ENCODE results near the gene SDK2. TPM values are rescaled to one million over a fixed set of nuclear protein-coding genes. Genes with fewer than 3 reads are reported as not detected.

The SDK2 gene
- total and polyA plus RNA-seq, 2 of the 8 experiments (the other 6 are each of a cell fraction or from before 2014, with no cell fraction given), result 3.9 to 4.1 TPM

DNA sequence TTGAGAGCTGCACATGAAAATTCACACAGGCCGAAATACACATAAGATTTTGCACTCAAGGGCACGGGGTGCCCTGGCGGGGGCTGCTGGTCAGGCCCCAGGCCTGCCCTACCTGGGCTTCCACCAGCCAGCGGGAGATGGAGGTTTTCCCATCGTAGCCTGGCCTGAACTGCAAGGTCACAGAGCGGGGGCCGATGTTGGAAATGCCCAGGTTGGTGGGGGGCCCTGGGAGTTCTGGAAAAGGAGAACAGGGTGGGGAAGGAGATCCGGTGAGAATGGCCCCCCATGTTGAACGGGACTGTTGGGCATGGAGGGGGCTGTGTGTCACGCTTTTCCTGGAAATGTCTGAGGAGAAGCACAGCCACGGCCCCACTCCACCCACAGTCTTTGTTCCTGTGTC, 245.2 kb downstream of the SDK2 start:
- no peak overlapping the region for H3K9ac ChIP-seq (replicated peaks in 1 of 4; ENCODE audit: extremely low read depth in 1 of 4, low read depth in 3 of 4, low read length in 3 of 4)
- H3K9me3 ChIP-seq (ENCODE audit: insufficient read depth in 2 of 2, low read depth in 1 of 2, low read length in 1 of 2), result no peaks in the 10 kb centered on the region
- H2BK15ac ChIP-seq (ENCODE audit: low read length), result no peak overlapping the region
- H3K27ac ChIP-seq (ENCODE audit: low read depth, low read length), result no peak overlapping the region
- TF ChIP-seq ZNF274 (IDR thresholded peaks at IDR 0.05; ENCODE audit: borderline replicate concordance, extremely low read depth, low read length) (no peak), RBBP5 (IDR thresholded peaks at IDR 0.05; ENCODE audit: borderline replicate concordance, low read depth, low read length) (no peak), EGR1 (IDR thresholded peaks at IDR 0.05; ENCODE audit: borderline replicate concordance, low read depth, low read length) (no peak), YY1 (IDR thresholded peaks at IDR 0.05; ENCODE audit: low read depth, low read length) (no peak), SIX5 (IDR thresholded peaks at IDR 0.05; ENCODE audit: low read depth, low read length) (no peak), TCF12 (IDR thresholded peaks at IDR 0.05; ENCODE audit: low read depth, low read length) (no peak), SP1 (IDR thresholded peaks at IDR 0.05; ENCODE audit: low read depth, low read length) (no peak), RXRA (IDR thresholded peaks at IDR 0.05; ENCODE audit: insufficient read depth, low read depth, low read length) (no peak), SIRT6 (IDR thresholded peaks at IDR 0.05; ENCODE audit: low read length) (no peak), GTF2F1 (IDR thresholded peaks at IDR 0.05; ENCODE audit: borderline replicate concordance, low read depth, low read length) (no peak)
- TF ChIP-seq, protein P1, sequence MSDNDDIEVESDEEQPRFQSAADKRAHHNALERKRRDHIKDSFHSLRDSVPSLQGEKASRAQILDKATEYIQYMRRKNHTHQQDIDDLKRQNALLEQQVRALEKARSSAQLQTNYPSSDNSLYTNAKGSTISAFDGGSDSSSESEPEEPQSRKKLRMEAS (IDR thresholded peaks at IDR 0.05), result no peak
- TF ChIP-seq, protein P2, sequence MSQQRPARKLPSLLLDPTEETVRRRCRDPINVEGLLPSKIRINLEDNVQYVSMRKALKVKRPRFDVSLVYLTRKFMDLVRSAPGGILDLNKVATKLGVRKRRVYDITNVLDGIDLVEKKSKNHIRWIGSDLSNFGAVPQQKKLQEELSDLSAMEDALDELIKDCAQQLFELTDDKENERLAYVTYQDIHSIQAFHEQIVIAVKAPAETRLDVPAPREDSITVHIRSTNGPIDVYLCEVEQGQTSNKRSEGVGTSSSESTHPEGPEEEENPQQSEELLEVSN (IDR thresholded peaks at IDR 0.05), result no peak
- no peak overlapping the region for H3K14ac ChIP-seq (ENCODE audit: insufficient read length)
- H3K4ac ChIP-seq (replicated peaks; ENCODE audit: insufficient read length, low read depth, low read length), result no peak overlapping the region
- H4K20me1 ChIP-seq (replicated peaks in 1 of 2; ENCODE audit: control insufficient read depth in 1 of 2, insufficient read depth in 2 of 2, low read length in 2 of 2), result peaks cover 0 to 1% of the 10 kb centered on the region in 2 experiments
- no peak overlapping the region for H2AFZ ChIP-seq (ENCODE audit: low read length)
- DNase-seq (ENCODE audit: low read depth in 1 of 2, low spot score in 2 of 2) (no peak), FAIRE-seq (no peak)
- H3K18ac ChIP-seq (ENCODE audit: extremely low read depth, low read length), result no peak overlapping the region
- H4K5ac ChIP-seq (ENCODE audit: insufficient read length, low read depth, low read length), result no peak overlapping the region
- no peak overlapping the region for H3K56ac ChIP-seq (replicated peaks; ENCODE audit: insufficient read length, low read depth, low read length)
- H2BK5ac ChIP-seq (ENCODE audit: low read depth, low read length), result no peak overlapping the region
- H3K23me2 ChIP-seq (ENCODE audit: low read depth, low read length), result no peaks in the 10 kb centered on the region; the same call in 1 of the 2 replicates
- peaks cover 0 to 2% (median 0%) of the 10 kb centered on the region in 4 experiments; a peak in 3 of 7 replicates for H3K4me1 ChIP-seq (replicated peaks in 1 of 4; ENCODE audit: control insufficient read depth in 3 of 4, insufficient read depth in 4 of 4, low read length in 3 of 4)
- no peak overlapping the region for H2BK20ac ChIP-seq (ENCODE audit: low read length)
- H4K91ac ChIP-seq (replicated peaks; ENCODE audit: insufficient read length, low read length), result no peak overlapping the region
- no peaks in the 10 kb centered on the region; the same call in 1 of the 2 replicates for H3K79me1 ChIP-seq (ENCODE audit: low read depth, low read length)
- no peak overlapping the region for H3K23ac ChIP-seq (ENCODE audit: insufficient read length)
- no peak overlapping the region for H3K4me2 ChIP-seq (ENCODE audit: insufficient read depth in 1 of 2, low read depth in 2 of 2, low read length in 2 of 2)
- no peak overlapping the region for H4K8ac ChIP-seq (ENCODE audit: extremely low read depth, insufficient read depth, low read length)
- H3K27me3 ChIP-seq (replicated peaks in 1 of 4; ENCODE audit: control insufficient read depth in 3 of 4, extremely low read depth in 1 of 4, insufficient read depth in 3 of 4, low read length in 3 of 4), result no peaks in the 10 kb centered on the region
- H3K36me3 ChIP-seq (ENCODE audit: control insufficient read depth in 2 of 4, insufficient read depth in 4 of 4, low read length in 3 of 4), result peaks cover 0 to 3% (median 1%) of the 10 kb centered on the region in 4 experiments; a peak in 2 of 8 replicates
- no peak overlapping the region for H2BK120ac ChIP-seq (replicated peaks; ENCODE audit: low read depth, low read length)
- ChIA-PET POLR2A (ENCODE audit: partially characterized antibody) (no interaction called here), CTCF (ENCODE audit: partially characterized antibody) (interaction anchor here (0.6 kb wide), 1 partner anchor 376 kb away, joined by 3 read pairs; no protein-coding TSS in a partner anchor)
- 94% methylated on average over 11 of the region's 11 CpGs; no CpG with 5 or more reads in 1 of the 2 experiments for WGBS, 2 experiments (ENCODE audit: extremely low coverage in 1 of 2, insufficient coverage in 1 of 2, insufficient read length in 1 of 2, insufficient replicate concordance in 2 of 2, low coverage in 1 of 2, low lambda C conversion rate in 2 of 2, missing lambda C conversion rate in 1 of 2)
- H2BK12ac ChIP-seq (ENCODE audit: low read depth, low read length), result no peak overlapping the region
- no peak overlapping the region for H3K4me3 ChIP-seq (ENCODE audit: extremely low read depth in 1 of 4, insufficient read depth in 2 of 4, low read depth in 3 of 4, low read length in 4 of 4)
- H2AK5ac ChIP-seq (ENCODE audit: low read depth, low read length), result no peak overlapping the region
- no peaks in the 10 kb centered on the region for H3K79me2 ChIP-seq (ENCODE audit: control insufficient read depth in 1 of 2, insufficient read depth in 2 of 2, low read length in 2 of 2)
